Ammon's horn (tissue), 1 donor: ENCODE results near the gene CABLES2.
A peak's percentile ranks its signal among the peaks of the same experiment; 100 is the strongest.
"Not testable (repeated sequence)": the region's sequence is repeated elsewhere in the genome, so short reads cannot be mapped to it uniquely, and the experiment has no call there.

Experiments
- DNase-seq: peaks from one replicate; pipeline ENCODE4 v3.0.0-alpha.2; 2016; ENCODE audit warnings: low spot score

CABLES2 gene

DNA sequence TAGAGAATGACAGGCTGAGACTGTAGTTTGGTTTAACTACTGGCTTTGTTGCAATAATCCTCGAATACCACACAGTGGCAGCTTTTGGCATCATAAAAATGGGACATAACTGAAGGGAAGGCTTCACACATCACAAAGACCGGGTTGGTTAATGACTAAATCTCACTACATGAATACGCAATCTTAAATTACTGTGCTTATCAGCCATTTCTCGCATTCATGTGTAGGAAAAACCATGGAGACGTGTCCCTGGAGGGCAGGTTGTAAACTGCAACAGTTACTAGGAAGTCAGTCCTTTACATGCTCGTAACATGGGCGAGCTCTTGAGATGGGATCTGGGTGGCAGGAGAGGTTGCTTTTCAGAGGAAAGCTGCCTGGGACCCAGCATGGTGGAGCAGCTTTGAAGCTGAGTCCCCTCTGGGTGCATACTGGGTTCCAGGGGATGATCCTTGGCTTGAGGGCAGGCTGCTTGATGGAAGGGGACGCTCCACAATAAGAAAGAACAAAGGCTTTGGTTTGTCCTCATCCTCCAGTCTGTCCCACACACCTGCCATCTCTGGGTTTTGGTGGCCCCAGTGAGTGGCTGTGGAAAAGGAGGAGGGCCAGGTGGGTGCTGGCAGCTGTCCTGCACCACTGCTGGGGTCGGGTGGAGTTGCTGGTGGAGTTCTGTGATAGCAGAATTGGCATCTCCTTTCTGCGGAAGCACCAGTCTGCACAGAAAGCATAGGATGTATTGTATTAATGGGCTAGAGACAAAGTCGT lies 18.1 kb downstream of the CABLES2 start:
- DNase-seq = no peak

DNA sequence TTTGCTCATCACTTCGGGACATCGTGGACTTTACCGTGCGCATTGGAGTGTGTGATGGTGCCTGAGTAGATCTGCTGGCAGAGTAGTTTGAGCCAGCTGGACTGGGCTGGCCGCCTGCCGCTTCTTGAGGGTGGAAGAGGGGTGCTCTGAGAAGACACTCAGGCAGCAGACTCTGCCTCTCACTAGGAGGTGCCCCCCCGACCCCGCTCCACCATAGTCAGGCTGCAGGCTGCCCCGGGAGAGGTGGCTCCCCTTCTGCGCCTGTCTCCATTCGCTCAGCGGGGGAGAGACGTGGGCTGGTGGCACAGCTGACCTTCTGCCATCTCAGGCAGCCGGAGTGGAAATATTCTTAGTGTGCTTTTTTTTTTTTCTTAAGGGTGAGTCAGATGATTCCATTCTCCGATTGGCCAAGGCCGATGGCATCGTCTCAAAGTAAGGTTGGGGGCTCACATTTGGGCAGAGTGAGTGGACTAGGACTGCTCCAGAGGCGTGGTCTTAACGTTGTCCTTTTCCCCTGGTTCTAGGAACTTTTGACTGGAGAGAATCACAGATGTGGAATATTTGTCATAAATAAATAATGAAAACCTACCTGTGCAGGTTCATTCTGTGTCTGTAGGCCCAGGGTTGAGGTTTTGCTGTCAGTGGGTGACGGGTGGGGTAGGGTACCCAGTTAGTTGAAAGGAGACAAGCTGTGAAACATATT lies 19.0 kb downstream of the CABLES2 start:
- no peak for DNase-seq

DNA sequence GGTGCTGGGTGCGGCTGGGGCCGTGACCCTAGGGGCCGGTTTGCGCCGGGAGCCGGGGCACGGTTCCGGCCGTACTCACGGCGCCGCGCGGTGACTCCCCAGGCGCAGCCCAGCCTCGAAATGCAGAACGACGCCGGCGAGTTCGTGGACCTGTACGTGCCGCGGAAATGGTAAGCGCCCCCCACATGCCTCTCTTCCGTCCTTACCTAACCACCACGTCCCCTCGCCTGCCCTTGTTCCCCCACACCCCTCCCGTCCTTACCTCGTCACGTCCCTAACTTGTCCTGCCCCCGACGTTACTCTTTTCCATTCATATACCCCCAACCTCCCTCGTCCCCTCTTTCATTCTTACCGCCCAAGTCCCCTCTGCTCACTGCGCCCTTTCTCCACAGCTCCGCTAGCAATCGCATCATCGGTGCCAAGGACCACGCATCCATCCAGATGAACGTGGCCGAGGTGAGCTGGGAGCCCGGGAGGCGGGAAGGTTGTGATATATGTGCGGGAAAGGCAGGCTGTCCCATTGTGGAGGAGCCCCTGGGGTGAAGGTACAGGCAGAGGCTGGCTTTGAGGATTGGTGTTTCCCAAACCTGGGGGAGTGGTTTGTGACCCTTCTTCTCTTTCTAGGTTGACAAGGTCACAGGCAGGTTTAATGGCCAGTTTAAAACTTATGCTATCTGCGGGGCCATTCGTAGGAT lies 19.7 kb downstream of the CABLES2 start:
- no peak for DNase-seq

- DNase-seq = peak; percentile 93
Measured at GRCh38 chr20:62386383-62387218, 20.5 kb downstream of the CABLES2 start, which contains the start of gene RPS21. Gene RPS21, plus strand, starts transcription at chr20:62387103. Its CDS starts 236 bp downstream, at chr20:62387339.

DNA sequence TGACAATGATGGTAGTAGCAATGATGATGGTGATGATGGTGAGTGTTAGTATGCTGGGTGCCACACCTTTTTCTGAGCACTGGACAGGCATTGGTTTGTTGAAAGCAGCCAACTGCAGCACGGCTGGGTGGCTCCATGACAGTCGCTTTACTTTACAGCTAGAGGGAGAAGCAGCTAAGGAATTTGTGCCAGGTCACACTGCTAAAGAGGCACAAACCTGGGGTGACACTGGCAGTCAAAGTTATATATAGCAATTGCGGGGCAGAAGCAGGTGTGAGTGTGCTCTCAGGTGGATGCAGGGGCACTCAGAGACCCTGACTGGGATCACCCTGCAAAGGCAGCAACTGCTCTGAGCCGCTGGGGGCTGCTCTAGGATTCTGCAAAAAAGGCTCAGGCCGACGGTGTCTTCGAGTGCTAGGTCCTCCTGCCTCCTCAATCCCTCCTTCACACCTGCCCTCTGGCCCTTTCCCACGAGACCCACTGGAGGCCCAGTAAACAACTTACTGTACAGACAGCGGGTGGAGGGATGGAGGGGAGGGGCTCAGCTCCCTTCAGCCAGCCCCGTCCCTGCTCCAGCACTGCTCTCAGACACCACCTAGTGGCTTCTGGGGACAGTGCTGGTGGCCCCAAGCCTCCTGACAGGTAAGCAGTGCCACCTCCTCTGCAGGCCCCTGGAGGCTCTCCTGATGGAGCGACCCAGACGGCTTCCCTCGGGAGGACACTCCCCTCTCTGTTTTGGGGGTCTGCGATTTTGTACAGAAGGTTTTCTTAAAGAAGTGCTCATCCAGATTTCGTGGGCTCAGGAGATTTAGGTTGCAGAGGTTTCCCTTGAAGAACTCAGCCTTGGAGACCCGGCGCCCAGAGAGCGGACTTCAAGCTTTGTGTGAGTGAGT lies 24.5 kb downstream of the CABLES2 start:
- peak; percentile 84 for DNase-seq

- DNase-seq = no peak
Measured at GRCh38 chr20:62381842-62382241, 25.2 kb downstream of the CABLES2 start.

DNA sequence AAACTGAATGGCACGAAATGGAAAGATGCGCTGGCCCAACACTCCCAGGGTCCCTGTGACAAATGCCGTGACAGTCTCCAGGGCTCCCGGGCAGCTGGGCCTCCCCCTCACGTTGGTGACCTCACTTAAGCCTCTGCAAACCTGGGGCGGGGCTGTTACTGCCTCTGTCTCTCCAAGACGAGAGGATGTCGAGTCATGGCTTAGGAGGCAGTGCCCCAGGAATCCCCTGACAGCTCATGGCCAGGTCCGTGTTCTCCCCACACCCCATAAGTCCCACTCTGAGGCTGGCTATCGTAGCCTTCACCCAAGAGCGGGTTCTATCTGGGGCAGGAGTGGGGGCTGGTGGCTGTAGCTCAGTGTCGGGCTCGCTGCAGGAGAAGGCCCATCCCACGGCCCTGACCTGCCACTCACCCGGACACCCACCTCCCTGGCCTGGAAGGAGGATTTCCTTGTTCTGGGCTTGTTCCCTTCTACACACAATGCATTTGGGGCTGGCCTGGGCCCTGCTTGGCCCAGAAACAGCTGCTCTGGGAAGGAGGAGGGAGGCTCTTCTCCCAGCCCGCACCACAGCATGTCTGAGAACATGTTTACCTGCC lies 25.8 kb downstream of the CABLES2 start:
- no peak for DNase-seq

GRCh38 chr20:62378215-62378614 lies 28.9 kb downstream of the CABLES2 start:
- no peak for DNase-seq

- no peak for DNase-seq
Measured at GRCh38 chr20:62377615-62378178, 29.4 kb downstream of the CABLES2 start.

DNA sequence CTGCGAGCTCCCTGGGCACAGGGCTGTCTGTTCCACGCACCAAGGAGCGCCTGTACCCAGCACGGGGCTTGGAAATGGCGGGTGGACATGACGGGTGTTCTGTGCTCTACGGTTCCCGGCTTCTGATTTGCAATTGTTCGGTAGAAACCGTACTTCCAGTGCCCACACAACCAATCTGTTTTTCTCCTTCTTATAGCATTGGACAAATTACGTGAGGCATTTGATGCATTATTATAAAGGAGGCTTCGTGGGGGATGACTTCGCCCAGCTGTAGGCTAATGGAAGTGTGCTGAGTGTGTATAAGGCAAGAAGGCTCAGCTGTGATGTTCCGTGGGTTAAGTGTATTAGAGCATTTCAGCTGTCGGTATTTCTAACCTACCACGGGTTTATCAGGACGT lies 30.0 kb downstream of the CABLES2 start:
- no peak for DNase-seq

DNA sequence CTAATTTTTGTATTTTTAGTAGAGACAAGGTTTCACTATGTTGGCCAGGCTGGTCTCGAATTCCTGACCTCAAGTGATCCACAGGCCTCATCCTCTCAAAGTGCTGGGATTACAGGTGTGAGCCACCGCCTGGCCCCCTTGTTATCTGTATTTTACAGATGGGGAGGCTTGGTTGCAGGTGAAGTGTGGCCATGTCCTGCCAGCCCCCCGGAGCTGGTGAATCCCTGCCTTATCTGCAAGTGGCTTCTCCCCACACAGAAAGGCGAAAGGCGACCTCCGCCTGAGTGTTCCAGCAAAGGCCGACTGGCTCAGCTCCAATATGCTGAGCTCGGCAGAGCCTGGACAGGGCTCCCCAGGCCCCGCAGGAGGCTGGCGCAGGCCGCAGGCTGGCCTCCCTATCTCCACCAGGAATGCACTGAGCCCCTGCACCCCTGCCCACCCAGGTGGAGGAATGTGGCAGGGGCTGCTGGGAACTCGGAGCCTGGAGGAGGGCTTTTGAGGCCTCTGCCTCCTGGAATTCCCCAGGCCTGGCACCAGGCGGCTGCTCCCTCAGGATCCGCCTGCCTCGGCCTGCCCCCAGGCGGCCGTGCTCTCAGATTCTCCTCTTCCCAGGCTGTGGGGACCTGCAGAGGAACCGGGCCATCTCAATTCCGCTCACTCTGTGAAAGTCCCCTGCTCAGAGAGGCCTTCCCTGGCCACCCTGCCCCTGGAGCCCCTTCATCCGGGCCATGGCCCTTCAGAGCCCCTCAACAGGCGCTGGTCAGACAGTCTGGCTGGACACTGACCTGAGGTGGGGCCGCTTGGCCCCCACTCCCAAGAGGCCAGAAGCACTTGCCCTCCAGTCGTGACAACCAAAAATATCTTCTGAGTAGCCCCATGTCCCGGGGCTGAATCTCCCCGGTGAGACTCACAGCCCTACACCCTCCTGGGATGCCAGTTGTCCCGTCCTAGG lies 30.7 kb downstream of the CABLES2 start:
- DNase-seq = no peak

DNA sequence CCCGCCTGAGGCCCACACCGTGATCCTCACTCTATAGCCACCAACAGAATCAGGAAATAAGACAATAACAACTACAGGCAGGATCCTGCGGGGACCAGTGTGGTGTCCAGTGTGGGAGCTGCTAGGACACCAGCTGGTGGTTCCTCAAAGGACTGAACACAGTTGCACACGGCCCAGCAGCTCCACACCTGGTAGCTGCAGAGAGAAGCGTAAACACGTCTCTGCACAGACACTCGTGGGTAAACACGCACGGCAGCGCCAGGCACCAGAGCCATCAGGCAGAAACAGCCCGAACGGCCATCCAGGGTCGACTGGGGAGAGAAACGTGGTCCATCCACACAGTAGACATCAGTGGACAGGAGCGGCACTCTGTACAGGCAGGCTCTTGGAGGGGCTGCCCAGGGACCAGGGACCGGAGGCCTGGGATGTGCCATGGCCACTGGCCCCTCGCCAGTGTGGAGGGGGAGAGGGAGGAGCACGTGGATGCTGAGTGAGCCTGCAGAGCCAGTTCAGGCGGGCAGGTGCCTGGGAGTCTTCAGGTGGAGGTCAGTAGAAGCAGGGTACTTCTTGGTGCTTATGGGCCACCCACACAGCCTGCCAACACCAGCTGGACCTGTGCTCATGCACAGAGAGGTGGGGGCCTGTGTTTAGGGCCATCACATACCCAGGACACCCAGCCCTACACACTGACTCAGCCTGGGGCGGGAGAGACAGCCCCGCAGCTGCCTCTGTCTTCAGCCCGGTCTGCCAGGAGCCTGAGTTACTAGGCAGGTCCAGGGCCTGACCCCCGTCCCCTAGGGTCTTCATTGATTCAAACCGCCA lies 32.5 kb downstream of the CABLES2 start:
- DNase-seq = no peak

- not testable (repeated sequence) for DNase-seq
Measured at GRCh38 chr20:62373631-62374179, 33.4 kb downstream of the CABLES2 start.

GRCh38 chr20:62372042-62372993 lies 34.8 kb downstream of the CABLES2 start:
- no peak for DNase-seq

- no peak for DNase-seq
Measured at GRCh38 chr20:62371588-62372041, 35.5 kb downstream of the CABLES2 start.

DNA sequence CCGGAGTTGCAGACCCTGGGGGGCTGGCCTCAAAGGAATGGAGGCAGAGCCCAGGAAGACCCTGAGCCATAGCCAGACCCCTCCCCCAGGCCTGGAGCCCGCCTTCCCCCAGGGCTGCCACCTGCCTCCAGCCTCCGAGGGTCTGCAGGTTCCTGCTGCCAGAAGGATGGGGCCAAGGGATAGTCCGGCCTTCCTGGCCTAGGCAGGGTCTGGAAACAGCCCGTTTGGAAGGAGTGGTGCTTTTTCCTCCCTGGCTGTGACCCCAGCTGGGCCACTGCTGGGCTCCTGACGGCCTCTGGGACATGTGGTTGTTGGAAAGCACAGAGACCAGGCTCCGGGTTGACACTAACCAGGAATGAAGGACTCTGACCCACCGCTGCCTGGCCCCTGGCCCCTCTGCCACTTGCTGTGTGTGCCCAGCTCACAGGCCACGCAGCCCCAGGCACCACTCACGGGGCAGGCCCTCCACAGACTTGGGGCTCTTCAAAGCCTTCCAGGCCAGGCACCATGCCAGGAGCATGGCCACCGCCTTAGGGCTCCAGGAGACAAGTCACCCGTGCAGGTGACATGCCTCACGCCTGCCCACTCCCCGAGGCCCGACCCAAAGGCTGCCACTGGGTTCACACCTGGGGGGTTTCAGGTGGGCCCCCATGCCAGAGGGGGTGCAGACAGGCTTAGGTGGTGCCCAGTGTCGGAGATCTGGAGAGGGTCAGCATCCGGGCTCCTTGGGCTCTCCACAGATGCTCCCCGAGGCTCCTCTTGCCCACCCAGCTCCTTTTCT lies 36.1 kb downstream of the CABLES2 start:
- DNase-seq = no peak
